Smooth muscle cell (in vitro differentiated cells): ENCODE data around the gene OVOL1. TPM values are rescaled to one million over a fixed set of nuclear protein-coding genes. Genes with fewer than 3 reads are reported as not detected.

Source experiments
- DNase-seq: peaks from one replicate; lab custom pipeline; 2025; ENCODE audit not compliant: unreplicated experiment; lab: John Stamatoyannopoulos, UW
- H2AFZ ChIP-seq: fragments of 200-600 bp; sonication (generic); 2 replicates; pipeline ENCODE4 v1.6.0; 2016; ENCODE audit warnings: antibody characterized with exemption, low read depth, mild to moderate bottlenecking
- H3F3A ChIP-seq: fragments of 200-600 bp; sonication (generic); 2 replicates; pipeline ENCODE4 v1.6.0; 2017; ENCODE audit warnings: antibody characterized with exemption, low read depth
- H3K27ac ChIP-seq: fragments of 200-600 bp; sonication (generic); 2 replicates; pipeline ENCODE4 v1.5.1; 2016; ENCODE audit warnings: low read depth, mild to moderate bottlenecking
- H3K27me3 ChIP-seq: fragments of 200-600 bp; sonication (generic); 2 replicates; pipeline ENCODE4 v1.6.1; 2016; ENCODE audit warnings: low read depth, mild to moderate bottlenecking
- H3K36me3 ChIP-seq: fragments of 200-600 bp; sonication (generic); 2 replicates; pipeline ENCODE4 v1.5.1; 2016; ENCODE audit warnings: low read depth
- H3K4me1 ChIP-seq: fragments of 200-600 bp; sonication (generic); 2 replicates; pipeline ENCODE4 v1.5.1; 2016; ENCODE audit warnings: low read depth
- H3K4me2 ChIP-seq: fragments of 200-600 bp; sonication (generic); 2 replicates; pipeline ENCODE4 v1.6.0; 2016; ENCODE audit warnings: mild to moderate bottlenecking
- H3K4me3 ChIP-seq: fragments of 200-600 bp; sonication (generic); 2 replicates; pipeline ENCODE4 v1.5.1; 2016; ENCODE audit warnings: mild to moderate bottlenecking
- H3K79me2 ChIP-seq: fragments of 200-600 bp; sonication (generic); 2 replicates; pipeline ENCODE4 v1.6.0; 2016; ENCODE audit warnings: low read depth, mild to moderate bottlenecking
- H3K9ac ChIP-seq: fragments of 200-600 bp; sonication (generic); 2 replicates; pipeline ENCODE4 v1.6.0; 2016; ENCODE audit warnings: low read depth
- H3K9me3 ChIP-seq: fragments of 200-600 bp; sonication (generic); replicated peaks from 2 replicates; pipeline ENCODE4 v1.5.1; 2016; ENCODE audit warnings: low read depth
- H4K20me1 ChIP-seq: fragments of 200-600 bp; sonication (generic); 2 replicates; pipeline ENCODE4 v1.6.0; 2016; ENCODE audit warnings: low read depth
- WGBS: methylation state at CpG from one replicate; pipeline ENCODE4 v1.1.7; 2016; ENCODE audit warnings: low lambda C conversion rate; 5-methylcytosine and 5-hydroxymethylcytosine counted together
- polyA plus RNA-seq: library from polyadenylated mRNA; unstranded; fragments of >200 nt; fragmentation: Nextera tagmentation; extraction: Ambion mirVana; gene quantifications from 2 replicates; pipeline ENCODE4 v1.2.1, GENCODE V29; 2016
- total RNA-seq: library from RNA; depleted of rRNA; stranded (reverse); fragments of >200 nt; gene quantifications from 2 replicates; pipeline ENCODE4 v1.2.3, GENCODE V29; 2014
- TF ChIP-seq, protein P1 (sequence below): fragments of 200-600 bp; sonication (generic); IDR thresholded peaks from 2 replicates; pipeline ENCODE4 v1.5.1; 2017; ENCODE audit warnings: borderline replicate concordance, mild to moderate bottlenecking, antibody characterized with exemption; ENCODE audit not compliant: insufficient read depth, poor library complexity, severe bottlenecking

OVOL1 gene
- total and polyA plus RNA-seq, 2 experiments from 2014 or later: 3.1 to 7.8 TPM

DNA sequence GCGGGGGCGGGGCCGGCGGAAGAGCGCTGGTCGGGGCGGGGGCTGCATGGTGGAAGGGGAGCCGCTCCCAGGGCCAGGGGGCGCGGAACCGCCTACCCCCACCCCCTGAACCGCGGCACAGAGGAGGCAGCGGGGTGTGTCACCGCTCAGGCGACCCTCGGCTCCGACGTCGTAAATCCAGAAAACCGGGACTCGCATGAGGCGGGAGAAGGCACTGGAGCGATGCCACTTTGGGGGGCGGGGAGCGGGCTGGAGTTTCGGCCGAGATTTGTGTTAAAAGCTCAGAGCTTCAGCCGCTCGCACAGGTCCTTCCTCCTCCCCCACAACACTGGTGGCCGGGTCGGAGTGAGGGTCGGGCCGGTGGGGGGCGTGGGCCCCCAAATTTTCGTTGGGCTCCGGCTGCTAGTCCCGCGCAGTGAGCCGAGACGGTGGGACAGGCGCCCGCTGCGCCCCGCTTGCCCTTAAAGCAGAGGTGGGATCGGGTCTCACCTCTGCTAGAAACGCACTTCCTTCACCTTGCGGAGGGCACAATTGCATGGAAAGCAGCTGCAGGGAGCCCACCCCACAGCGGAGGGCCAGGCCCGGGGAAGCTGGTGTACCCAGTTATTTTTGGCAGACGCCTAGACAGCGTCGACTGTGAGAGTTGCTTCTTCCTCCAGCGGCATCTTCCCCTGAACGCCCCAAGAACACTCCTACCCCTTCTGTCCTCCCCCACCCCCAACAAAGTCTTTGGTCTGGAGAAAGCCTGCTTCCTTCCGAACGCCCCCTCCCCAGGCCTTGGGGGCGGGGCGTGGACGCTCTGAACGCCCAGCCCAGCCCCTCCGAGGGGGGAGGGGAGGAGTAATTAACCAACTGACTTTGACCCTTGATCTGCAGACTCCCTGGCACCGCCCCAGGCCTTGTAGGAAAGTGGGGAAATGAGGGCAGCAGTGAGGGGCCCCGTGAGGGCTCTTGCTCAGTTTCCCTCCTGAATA, 1.1 kb downstream of the OVOL1 start:
- Histone ChIP-seq H4K20me1 (no peaks in the 10 kb centered on the region), H3K9me3 (no peaks in the 10 kb centered on the region), H2AFZ (no peak overlapping the region), H3K4me3 (peak overlapping the region; percentile 51), H3F3A (no peaks in the 10 kb centered on the region), H3K27ac (no peak overlapping the region), H3K36me3 (no peaks in the 10 kb centered on the region), H3K27me3 (peaks cover 52% of the 10 kb centered on the region), H3K4me2 (peak overlapping the region; percentile 83), H3K9ac (peak overlapping the region; percentile 43), H3K4me1 (peaks cover 5% of the 10 kb centered on the region), H3K79me2 (peaks cover 4% of the 10 kb centered on the region)
- TF ChIP-seq, protein P1, sequence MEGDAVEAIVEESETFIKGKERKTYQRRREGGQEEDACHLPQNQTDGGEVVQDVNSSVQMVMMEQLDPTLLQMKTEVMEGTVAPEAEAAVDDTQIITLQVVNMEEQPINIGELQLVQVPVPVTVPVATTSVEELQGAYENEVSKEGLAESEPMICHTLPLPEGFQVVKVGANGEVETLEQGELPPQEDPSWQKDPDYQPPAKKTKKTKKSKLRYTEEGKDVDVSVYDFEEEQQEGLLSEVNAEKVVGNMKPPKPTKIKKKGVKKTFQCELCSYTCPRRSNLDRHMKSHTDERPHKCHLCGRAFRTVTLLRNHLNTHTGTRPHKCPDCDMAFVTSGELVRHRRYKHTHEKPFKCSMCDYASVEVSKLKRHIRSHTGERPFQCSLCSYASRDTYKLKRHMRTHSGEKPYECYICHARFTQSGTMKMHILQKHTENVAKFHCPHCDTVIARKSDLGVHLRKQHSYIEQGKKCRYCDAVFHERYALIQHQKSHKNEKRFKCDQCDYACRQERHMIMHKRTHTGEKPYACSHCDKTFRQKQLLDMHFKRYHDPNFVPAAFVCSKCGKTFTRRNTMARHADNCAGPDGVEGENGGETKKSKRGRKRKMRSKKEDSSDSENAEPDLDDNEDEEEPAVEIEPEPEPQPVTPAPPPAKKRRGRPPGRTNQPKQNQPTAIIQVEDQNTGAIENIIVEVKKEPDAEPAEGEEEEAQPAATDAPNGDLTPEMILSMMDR: no peak
- DNase-seq: no peak
- WGBS: 4% methylated on average over 37 of the region's 64 CpGs

DNA sequence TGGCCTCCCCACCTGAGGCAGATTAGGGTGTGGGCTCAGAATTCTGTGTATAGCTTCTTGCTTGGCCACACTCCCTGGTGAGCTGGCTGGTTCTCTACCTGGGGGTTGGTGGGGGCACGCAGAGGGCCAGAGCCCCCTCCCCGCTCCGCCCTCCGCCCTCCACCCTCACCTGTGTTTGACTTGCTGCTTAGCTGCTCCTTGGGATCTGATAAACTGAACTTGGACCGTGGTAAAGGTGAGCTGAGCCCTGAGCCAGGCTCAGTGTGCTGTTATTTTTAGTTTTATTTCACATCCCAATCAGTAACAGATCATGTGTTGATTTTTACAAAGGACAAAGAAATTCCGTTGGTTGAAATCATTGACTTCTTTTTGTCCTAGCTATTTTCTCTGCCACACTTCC, 2.0 kb downstream of the OVOL1 start:
- H3K79me2 ChIP-seq: peaks cover 4% of the 10 kb centered on the region
- 82% methylated on average over 6 of the region's 6 CpGs for WGBS

DNA sequence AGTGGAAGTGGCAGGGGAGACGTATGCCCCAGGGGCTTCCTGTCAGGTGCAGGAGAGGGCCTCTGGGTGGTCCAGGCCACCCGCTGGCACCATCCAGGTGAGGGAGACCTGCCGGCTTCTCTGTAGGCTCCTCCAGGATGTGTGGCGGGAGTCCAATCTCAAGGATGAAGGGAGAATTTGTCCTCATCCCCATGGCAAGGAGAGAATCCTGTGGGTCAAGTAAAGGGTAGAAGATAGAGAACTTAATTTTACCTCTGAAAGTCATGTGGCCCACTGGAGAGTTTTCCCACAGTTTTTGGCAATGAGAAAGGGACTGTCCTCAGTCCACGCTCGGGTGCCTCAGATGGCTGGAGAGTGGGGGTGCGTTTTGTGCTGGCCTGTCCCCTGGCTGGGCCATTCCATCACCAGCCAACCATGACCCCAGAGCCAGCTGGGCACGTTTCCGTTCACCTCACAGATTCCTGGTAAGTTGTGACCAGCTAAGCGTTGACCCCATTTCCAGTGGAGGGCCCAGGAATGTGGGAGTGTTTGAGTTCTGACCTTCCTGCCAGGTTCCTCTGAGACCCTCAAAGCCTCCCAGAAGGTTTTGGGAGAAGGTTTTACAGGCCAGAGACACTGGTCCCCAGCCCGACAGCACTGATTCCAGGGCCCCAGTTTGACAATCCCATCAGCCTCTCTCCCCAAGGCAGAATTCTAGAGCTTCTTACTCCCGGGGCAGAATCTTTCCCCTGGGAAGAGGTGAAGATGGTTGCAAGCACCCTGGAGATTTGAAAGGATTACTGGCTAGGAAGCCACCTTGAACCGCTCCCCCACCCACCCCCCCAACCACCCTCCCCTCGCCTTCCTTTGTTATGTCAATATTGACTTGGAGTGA, 2.6 kb downstream of the OVOL1 start:
- peaks cover 3% of the 10 kb centered on the region for H4K20me1 ChIP-seq
- 81% methylated on average over 14 of the region's 14 CpGs for WGBS

More for the DNA sequence above, 2.0 kb downstream of the OVOL1 start:
- peak overlapping the region; percentile 83 for H3K4me2 ChIP-seq
- H3K9me3 ChIP-seq: no peaks in the 10 kb centered on the region
- H3K27me3 ChIP-seq: peaks cover 52% of the 10 kb centered on the region
- H3K36me3 ChIP-seq: no peaks in the 10 kb centered on the region
- H3K9ac ChIP-seq: no peak overlapping the region
- no peak overlapping the region for H3K27ac ChIP-seq
- peaks cover 5% of the 10 kb centered on the region for H3K4me1 ChIP-seq
- H4K20me1 ChIP-seq: peaks cover 3% of the 10 kb centered on the region
- no peaks in the 10 kb centered on the region for H3F3A ChIP-seq
- H3K4me3 ChIP-seq: peak overlapping the region; percentile 51
- TF ChIP-seq, protein P1: no peak
- H2AFZ ChIP-seq: no peak overlapping the region
- no peak for DNase-seq

More for the DNA sequence above, 2.6 kb downstream of the OVOL1 start:
- TF ChIP-seq, protein P1: no peak
- Histone ChIP-seq H3K27me3 (peaks cover 50% of the 10 kb centered on the region), H3K79me2 (peaks cover 4% of the 10 kb centered on the region), H2AFZ (no peak overlapping the region), H3K36me3 (no peaks in the 10 kb centered on the region), H3K4me3 (peak overlapping the region; percentile 51), H3K9me3 (no peaks in the 10 kb centered on the region), H3K4me2 (peak overlapping the region; percentile 83), H3K27ac (no peak overlapping the region), H3K9ac (no peak overlapping the region), H3K4me1 (peaks cover 5% of the 10 kb centered on the region), H3F3A (no peaks in the 10 kb centered on the region)
- no peak for DNase-seq
